ENCODE measurements around the gene PKDREJ. TPM values are rescaled to one million over a fixed set of nuclear protein-coding genes. Genes with fewer than 3 reads are reported as not detected.

Gene PKDREJ
- total and polyA plus RNA-seq, 2 experiments from 2014 or later, result 0.04 TPM; not detected in 1

DNA sequence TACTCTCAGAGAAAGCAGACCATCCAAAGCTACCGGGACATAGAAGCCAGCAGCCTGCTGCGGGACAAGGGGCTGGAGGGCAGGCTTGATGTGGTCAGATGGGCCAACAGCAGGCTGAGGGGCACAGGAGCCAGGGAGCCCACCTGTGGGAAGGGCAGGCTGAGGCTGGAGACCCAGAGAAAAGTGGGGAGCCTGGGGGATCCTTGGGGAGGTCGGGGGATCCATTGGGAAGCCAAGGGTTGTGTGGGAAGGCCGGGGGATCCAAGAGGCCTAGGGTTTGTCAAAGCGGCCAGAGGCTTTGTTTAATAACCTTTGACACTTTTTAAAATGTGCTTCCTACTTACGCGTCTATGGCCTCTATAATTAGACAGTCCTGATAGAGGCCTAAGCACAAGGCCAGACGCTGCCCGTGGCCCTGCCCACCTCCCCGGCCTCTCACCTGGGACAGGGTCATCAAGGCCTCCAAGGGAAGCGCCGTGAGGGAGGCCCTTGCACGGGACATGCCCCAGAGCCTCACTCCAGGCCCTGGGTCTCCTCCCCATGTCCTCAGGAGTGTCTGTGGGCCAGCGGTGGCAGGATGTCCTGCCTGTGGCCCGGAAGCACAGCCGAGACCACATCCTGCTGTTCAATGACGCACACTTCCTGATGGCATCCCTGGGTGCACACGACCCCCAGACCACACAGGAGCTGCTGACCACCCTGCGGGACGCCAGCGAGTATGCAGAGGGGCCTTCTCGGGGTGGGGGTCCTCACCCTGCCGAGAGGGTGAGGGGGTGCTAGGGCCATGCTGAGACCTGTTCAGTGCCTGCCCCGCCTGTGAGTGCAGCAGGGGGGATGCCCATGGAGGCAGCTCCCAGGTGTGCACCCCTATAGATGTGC, 25.0 kb upstream of the PKDREJ start:
- H3K4me1 ChIP-seq (ENCODE audit: insufficient read depth), result no peaks in the 10 kb centered on the region
- H3K36me3 ChIP-seq (ENCODE audit: low read depth), result peaks cover 22% of the 10 kb centered on the region; the same call in 1 of the 2 replicates
- no peaks in the 10 kb centered on the region for H3F3A ChIP-seq (ENCODE audit: insufficient read depth)
- no peaks in the 10 kb centered on the region for H3K79me2 ChIP-seq (ENCODE audit: insufficient read depth)
- H3K27me3 ChIP-seq (replicated peaks; ENCODE audit: insufficient read depth), result no peaks in the 10 kb centered on the region
- in situ Hi-C loops (cut with MboI), result no loop called here
- 97 to 98% methylated on average over 21 to 24 of the region's 24 CpGs for WGBS, 2 experiments (ENCODE audit: low coverage in 1 of 2, low lambda C conversion rate in 2 of 2, missing lambda C conversion rate in 2 of 2)
- H3K9ac ChIP-seq, result no peak overlapping the region
- no peak for TF ChIP-seq EZH2 (IDR thresholded peaks at IDR 0.05; ENCODE audit: insufficient read depth, poor library complexity, severe bottlenecking)
- TF ChIP-seq EZH2phosphoT487 (IDR thresholded peaks at IDR 0.05; ENCODE audit: insufficient read depth, low read depth), result no peak
- no peak overlapping the region for H2AFZ ChIP-seq
- no peaks in the 10 kb centered on the region for H3K9me2 ChIP-seq (ENCODE audit: insufficient read depth)
- H4K20me1 ChIP-seq (ENCODE audit: insufficient read depth), result no peaks in the 10 kb centered on the region
- H3K4me2 ChIP-seq (ENCODE audit: unreplicated experiment), result no peak overlapping the region
- H3K27ac ChIP-seq, result no peak overlapping the region
- DNase-seq, result no peak
- no peaks in the 10 kb centered on the region for H3K9me3 ChIP-seq (ENCODE audit: low read depth)
- H3K4me3 ChIP-seq, result no peak overlapping the region

DNA sequence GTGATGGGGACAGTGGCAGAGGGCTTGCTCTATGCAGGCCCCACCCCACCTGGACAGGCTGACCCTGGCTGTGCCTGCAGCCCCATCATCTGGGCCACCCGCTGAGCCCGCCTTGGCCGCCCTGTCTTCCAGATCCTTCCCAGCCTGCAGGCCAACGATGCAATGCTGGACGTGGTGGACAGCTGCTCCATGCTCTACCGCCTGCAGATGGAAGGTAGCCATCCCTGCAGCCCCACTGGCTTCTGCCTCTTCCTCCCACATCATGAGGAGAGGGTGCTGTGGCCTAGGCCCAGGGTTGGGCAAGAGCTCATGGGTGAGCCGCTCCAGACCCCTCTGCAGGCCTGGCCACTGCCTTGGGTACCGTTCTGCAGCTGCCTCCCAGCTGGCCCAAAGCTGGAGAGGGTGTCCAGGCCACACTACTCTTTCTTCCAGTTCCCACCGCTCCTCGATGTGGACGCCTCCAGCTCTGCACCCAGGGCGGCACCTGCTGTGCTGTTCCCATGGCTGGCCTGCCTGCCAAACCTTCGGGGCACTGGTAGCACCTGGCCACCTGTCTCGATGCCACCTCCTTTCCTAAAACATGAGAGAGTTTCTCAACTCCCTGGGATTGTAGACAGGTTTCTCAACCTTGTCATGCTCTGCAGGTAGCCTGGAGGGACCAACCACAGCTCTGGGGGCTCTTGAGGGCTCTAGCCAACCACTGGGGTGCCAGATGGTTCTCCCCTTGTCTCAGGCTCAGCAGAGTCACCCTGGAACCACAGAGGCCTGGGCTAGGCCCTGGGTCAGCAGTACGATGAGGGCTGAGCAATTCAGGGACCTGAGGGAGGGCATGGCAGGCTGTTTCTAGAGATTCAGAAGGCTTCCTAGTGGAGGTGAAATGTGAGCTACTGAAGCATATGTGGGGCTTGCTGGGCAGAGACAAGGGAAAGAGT, 24.1 kb upstream of the PKDREJ start:
- peaks cover 18% of the 10 kb centered on the region; the same call in 1 of the 2 replicates for H3K36me3 ChIP-seq (ENCODE audit: low read depth)
- H3K4me2 ChIP-seq (ENCODE audit: unreplicated experiment), result no peak overlapping the region

GRCh38 chr22:46286006-46286405, 22.9 kb upstream of the PKDREJ start:
- Histone ChIP-seq H4K20me1 (ENCODE audit: insufficient read depth) (no peaks in the 10 kb centered on the region), H3K4me2 (ENCODE audit: unreplicated experiment) (no peak overlapping the region), H3K9me2 (ENCODE audit: insufficient read depth) (no peaks in the 10 kb centered on the region), H3K4me3 (no peak overlapping the region), H3K79me2 (ENCODE audit: insufficient read depth) (no peaks in the 10 kb centered on the region), H2AFZ (no peak overlapping the region), H3K27ac (no peak overlapping the region), H3K9me3 (ENCODE audit: low read depth) (no peaks in the 10 kb centered on the region), H3K36me3 (ENCODE audit: low read depth) (peaks cover 15% of the 10 kb centered on the region; the same call in 1 of the 2 replicates), H3K4me1 (ENCODE audit: insufficient read depth) (no peaks in the 10 kb centered on the region), H3K27me3 (replicated peaks; ENCODE audit: insufficient read depth) (no peaks in the 10 kb centered on the region), H3K9ac (no peak overlapping the region), H3F3A (ENCODE audit: insufficient read depth) (no peaks in the 10 kb centered on the region)
- in situ Hi-C loops (cut with MboI), result no loop called here
- no peak for TF ChIP-seq EZH2phosphoT487 (IDR thresholded peaks at IDR 0.05; ENCODE audit: insufficient read depth, low read depth)
- no peak for TF ChIP-seq EZH2 (IDR thresholded peaks at IDR 0.05; ENCODE audit: insufficient read depth, poor library complexity, severe bottlenecking)
- no peak for DNase-seq
- WGBS, 2 experiments (ENCODE audit: low coverage in 1 of 2, low lambda C conversion rate in 2 of 2, missing lambda C conversion rate in 2 of 2), result 97% methylated on average over 3 of the region's 3 CpGs

More for the DNA sequence above, 24.1 kb upstream of the PKDREJ start:
- H3K9me3 ChIP-seq (ENCODE audit: low read depth), result no peaks in the 10 kb centered on the region
- TF ChIP-seq EZH2phosphoT487 (IDR thresholded peaks at IDR 0.05; ENCODE audit: insufficient read depth, low read depth) (no peak), EZH2 (IDR thresholded peaks at IDR 0.05; ENCODE audit: insufficient read depth, poor library complexity, severe bottlenecking) (no peak)
- DNase-seq, result no peak
- H3K27me3 ChIP-seq (replicated peaks; ENCODE audit: insufficient read depth), result no peaks in the 10 kb centered on the region
- no peak overlapping the region for H3K9ac ChIP-seq
- H3K79me2 ChIP-seq (ENCODE audit: insufficient read depth), result no peaks in the 10 kb centered on the region
- no peaks in the 10 kb centered on the region for H3K4me1 ChIP-seq (ENCODE audit: insufficient read depth)
- no peaks in the 10 kb centered on the region for H3K9me2 ChIP-seq (ENCODE audit: insufficient read depth)
- in situ Hi-C loops (cut with MboI), result no loop called here
- WGBS, 2 experiments (ENCODE audit: low coverage in 1 of 2, low lambda C conversion rate in 2 of 2, missing lambda C conversion rate in 2 of 2), result 93 to 94% methylated on average over 15 of the region's 15 CpGs
- H3K4me3 ChIP-seq, result no peak overlapping the region
- H3F3A ChIP-seq (ENCODE audit: insufficient read depth), result no peaks in the 10 kb centered on the region
- no peaks in the 10 kb centered on the region for H4K20me1 ChIP-seq (ENCODE audit: insufficient read depth)
- H2AFZ ChIP-seq, result no peak overlapping the region
- H3K27ac ChIP-seq, result no peak overlapping the region
